Measurements from ENCODE around the gene BBX.
"Not testable (repeated sequence)": the region's sequence is repeated elsewhere in the genome, so short reads cannot be mapped to it uniquely, and the experiment has no call there.

BBX gene

GRCh38 chr3:107813026-107813425, 290.3 kb downstream of the BBX start:
- no peak for DNase-seq

DNA sequence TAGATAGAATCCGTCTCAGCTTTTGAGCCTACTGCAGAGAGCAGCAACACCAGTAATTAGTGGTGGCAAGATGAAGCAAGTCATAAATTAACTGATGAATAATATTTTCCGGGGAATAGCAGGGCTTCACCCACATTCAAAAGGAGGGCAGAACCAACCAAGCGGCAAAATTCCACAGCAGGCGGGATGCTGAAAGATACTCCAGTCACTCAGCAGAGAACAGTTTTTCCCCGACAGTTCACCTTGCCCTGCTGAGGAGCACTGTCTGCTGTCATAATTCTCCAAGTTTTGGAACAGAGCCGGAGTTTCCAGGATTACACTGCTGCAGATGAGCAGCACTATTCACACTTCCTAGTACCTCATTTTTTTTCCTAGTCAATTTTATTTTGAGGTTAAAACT, 293.3 kb downstream of the BBX start:
- no peak for DNase-seq

DNA sequence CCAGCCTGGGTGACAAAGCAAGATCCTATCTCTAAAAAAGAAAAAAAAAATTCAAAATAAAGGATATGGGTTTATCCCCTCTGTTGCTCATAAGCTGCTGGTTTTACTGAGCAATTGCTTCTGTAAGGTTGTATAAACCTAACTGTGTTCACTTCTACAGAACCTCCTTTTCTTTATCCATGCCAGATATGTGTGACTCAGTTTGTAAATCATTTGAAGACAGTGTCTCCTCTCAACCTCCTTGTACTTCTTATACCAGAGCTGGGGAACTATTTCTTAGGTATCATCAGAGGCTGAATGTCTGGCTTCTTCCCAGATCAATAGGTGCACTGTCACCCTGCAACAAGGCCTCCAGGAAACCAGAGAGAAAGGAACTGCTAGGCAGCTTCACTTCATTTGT, 294.3 kb downstream of the BBX start:
- no peak for DNase-seq

DNA sequence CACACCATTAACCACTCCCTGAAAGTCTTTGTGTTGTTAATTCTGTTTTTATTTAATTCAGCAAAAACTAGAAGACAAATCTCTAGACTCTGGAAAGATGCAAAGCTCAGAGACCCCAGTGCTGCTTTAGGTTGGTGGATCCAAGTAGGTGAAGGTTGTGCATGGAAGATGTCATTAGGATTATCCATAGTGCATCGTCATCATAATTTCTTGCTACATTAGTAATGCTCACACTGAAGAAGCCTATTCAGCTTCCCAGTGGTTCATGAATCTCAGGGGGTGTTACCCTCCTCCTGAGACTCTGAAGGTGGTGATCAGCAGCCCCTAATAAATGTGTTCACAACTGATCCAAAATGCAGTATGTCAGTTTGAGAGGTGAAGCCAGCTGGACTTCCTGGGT, 295.3 kb downstream of the BBX start:
- DNase-seq = no peak

GRCh38 chr3:107819656-107820055, 296.9 kb downstream of the BBX start:
- DNase-seq = no peak

- DNase-seq = peak; percentile 16
Measured at GRCh38 chr3:107822308-107822707, 299.5 kb downstream of the BBX start.

GRCh38 chr3:107824822-107825371, 302.1 kb downstream of the BBX start:
- DNase-seq = peak; percentile 41

GRCh38 chr3:107825556-107825955, 302.8 kb downstream of the BBX start:
- peak; percentile 91 for DNase-seq

DNA sequence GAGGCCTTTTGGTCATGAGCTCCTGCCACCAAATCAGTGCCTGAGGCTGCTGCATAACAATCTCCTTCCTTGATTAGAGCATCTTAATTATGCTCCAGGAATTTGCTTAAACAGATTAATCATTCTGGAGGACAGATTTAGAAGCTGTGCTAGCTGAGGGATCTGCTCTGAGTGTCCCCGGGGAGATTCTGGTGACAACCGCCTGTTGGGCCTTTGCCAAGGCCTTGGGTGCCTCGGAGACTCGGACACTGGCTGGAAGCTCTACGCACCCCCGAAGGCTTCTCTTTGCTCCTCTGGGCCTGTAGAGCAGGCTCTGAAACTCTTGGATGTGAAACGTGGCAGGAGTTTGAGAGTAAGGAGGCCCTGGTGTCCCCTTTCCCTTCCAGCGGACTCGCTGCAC, 304.0 kb downstream of the BBX start:
- DNase-seq = peak; percentile 13

DNA sequence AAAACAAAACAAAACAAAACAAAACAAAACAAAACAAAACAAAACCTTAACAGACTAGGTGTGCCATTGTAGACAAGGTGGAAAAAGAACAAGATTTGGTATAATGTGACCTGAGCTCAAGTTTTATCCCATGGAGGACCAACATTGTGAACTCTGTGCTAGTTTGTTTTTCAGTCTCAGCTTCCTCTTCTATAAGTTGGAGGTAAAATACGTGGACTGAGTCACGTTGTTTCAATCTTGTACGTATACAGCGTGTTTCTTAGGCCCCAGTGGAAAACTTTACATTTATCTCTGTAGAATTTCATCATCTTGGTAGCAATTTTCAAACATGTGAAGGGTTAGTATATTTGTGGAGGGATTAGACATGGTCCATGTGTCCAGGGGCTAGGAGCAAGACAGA, 306.4 kb downstream of the BBX start:
- DNase-seq = no peak

DNA sequence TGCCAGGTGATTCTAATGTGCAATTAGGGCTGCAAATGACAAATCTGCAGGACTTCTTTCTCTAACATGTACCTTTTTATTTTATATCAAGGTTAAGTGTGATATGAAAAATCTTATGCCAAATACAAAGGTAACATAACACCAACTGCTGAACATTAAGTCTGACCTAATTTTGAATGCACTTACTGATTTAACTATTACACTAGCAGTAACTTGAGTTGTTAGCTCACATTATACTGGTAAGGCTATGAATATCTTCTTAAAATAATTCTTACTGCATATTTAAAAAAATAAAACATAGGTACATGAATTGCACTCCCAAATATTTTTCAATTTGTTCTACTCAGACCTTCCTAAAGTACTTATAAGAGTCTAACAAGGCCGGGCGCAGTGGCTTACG, 308.8 kb downstream of the BBX start:
- DNase-seq = no peak

DNA sequence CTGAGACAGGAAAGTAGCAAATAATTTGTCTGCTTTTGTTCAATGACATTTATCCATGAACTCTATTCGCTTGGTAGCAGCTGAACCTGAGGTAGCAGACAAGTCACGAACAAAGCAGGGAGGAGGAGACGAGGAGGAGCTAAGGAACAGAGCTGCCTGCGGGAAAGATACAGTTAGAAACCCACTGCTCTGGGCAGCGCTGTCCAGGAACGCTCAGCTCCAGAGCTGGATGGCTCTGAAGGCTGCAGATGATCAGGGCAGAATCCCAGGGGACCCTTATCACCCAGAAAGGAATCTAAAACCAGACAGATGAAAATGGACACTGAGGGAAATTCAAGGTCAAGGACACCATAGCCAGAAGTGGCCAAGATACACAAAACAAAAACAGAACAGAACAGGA, 310.3 kb downstream of the BBX start:
- no peak for DNase-seq

- DNase-seq = no peak
Measured at GRCh38 chr3:107833722-107834416, 311.1 kb downstream of the BBX start.

DNA sequence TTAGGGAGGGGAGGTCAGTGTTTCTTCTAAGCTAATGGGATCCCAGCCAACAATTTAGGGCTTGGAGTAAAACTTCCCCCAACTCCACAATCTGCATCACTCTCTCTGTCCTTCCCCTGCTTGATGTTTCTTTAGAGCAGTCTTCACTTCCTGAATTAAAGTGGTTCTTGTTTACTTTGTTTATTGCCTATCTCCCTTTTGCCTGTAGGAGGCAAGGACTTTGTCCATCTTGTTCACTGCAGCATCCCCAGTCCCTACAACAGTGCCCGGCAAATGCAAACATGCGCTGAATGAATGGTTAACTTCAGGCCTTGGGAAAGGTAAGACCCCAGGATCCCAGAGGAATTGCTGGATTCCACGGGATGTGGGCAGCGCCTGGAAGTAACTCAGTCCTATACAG, 312.2 kb downstream of the BBX start:
- DNase-seq = not testable (repeated sequence)

- no peak for DNase-seq
Measured at GRCh38 chr3:107837895-107838612, 315.3 kb downstream of the BBX start.

GRCh38 chr3:107841831-107842230, 319.1 kb downstream of the BBX start:
- no peak for DNase-seq

DNA sequence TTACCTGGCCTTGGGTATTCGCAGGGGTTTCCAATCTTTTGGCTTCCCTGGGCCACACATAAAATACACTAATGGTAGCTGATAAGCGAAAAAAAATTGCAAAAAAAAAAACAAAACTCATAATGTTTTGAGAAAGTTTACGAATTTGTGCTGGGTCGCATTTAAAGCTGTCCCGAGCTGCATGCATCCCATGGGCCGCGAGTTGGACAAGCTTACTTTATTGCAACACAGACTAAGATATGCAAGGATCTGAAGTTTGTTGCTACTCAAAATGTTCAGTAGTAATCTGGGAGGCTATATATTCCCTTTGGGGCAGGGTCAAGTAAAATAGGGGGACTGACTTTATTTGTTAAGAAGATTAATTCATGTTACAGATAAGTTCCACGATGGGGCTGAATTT, 320.2 kb downstream of the BBX start:
- no peak for DNase-seq

GRCh38 chr3:107845380-107846278, 322.9 kb downstream of the BBX start:
- no peak for DNase-seq

DNA sequence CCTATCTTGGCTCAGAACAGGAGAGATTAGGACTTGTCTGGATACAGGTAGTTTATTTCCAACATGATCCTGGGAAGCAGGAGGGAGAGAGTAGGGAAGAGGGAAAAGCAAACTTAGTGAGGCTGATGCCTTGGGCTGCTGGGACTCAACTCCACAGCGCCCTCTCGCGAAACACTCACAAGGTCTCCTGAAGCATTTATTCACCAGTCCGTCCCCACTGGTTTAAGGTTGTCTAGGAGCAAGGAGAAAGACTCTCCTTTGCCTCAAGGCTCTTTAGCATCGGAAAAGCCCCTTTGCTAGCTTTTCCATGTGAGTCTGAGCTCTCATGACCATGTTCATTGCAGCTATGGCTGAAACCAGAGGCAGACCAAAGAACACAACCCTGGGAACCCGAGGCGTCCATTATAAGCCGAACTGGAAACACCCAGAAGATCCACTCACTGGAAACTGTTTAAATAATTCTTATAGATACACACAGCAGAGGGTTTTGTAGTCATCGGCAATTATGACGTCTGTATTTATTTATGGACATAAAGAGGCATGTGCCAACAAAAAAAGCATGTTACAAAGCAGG, 323.6 kb downstream of the BBX start:
- no peak for DNase-seq

DNA sequence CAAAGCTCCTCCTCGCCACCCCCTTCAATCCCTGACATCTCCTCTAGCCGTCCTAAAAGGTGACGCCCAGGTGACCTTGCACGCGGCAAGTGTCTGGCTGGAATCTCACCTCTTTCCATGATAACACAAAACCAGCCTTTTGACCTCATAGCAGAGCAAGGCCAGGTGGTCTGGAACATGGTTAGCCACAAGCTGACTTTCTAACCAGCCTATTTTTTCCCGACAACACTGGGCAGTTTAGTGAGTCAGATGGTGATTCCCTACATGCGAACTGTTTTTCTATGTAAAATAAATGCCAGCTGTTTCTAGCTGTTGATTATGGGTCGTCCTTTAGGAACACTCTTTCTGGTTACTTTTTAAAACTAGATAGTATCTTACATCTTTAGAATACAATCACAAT, 325.0 kb downstream of the BBX start:
- DNase-seq = no peak

DNA sequence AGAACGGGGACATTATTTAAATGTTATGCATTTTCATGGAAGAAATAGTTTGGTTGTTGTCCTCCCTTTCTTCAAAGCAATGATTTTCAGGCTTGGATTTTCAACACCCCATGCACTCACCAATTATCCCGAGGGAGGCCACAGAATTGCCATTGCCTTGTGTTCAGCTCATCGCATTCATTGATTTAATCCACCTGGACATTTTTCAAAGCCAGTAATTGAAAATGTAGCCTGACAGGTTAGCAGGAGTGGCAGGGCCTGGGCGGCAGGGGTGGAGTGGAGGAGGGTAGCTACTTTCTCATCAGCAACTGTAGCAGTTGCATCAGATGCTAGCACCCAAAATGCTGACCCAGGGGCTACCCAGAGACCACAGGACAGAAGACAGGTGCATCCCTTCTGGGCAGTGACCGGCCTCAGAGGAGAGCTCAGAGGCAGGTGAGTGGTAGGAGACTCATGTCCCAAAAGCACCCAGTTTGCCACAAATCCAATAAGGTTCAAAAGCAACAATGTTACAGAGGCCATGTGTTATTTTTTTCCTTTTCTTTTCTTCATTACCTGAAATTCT, 325.7 kb downstream of the BBX start:
- DNase-seq = peak; percentile 18

DNA sequence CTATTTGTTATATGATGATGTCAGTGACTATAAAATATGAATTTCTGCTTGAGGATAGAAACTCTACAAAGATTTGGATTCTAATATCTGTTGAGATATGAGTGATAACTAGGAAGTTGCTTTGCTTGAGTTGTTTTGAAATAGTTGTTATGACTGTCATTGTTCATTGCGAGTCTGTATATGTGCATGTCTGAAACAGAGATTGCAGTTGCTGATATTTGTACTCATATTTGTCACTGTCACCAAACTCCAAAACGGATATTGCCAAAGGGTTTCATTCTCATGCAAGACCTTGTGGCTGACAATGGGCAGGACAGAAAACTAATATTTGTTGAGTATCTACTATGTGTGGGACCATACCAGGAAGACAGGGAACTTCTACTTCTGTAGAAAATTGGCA, 327.9 kb downstream of the BBX start:
- no peak for DNase-seq

GRCh38 chr3:107853821-107854220, 331.1 kb downstream of the BBX start:
- no peak for DNase-seq
